HepG2 (cell line): Measurements from ENCODE around the gene BCAS3. TPM values are rescaled to one million over a fixed set of nuclear protein-coding genes. Genes with fewer than 3 reads are reported as not detected.

Source experiments
- ATAC-seq: fragments of 200-7000 bp; cut with Tn5 transposase; 3 replicates; pipeline ENCODE4 v1.9.1; 2020; ENCODE audit warnings: mild to moderate bottlenecking, moderate library complexity
- BruUV-seq: library from RNA; stranded (reverse); fragments of 400-500 nt; replicated peaks from 2 replicates; lab custom pipeline; 2021; lab: Mats Ljungman, UMichigan
- CTCF ChIA-PET: fragments of 300-600 bp; formaldehyde crosslinking; extraction: SDS; loops from one replicate; lab custom pipeline; 2021; ENCODE audit warnings: low total read pairs, inconsistent platforms, low intra/inter-chr PET ratio; lab: Yijun Ruan, JAX
- POLR2A ChIA-PET: fragments of 350-600 bp; sonication (Branson Sonifier 250); formaldehyde crosslinking; loops from one replicate; lab custom pipeline; 2020; ENCODE audit warnings: antibody characterized with exemption, inconsistent platforms; lab: Yijun Ruan, JAX
- DNase-seq: peaks from one replicate; pipeline ENCODE4 v3.0.0-alpha.2; 2015; ENCODE audit warnings: low spot score
- FAIRE-seq: peaks from 3 replicates; lab custom pipeline; 2011; peaks lifted over from hg19 to GRCh38; lab: Jason Lieb, UNC
- H2AFZ ChIP-seq: one replicate; pipeline ENCODE4 v1.6.1; 2011; ENCODE audit warnings: low read length, inconsistent platforms
- H3K27ac ChIP-seq: fragments of 300-600 bp; 3 replicates; pipeline ENCODE4 v1.8.0; 2011; ENCODE audit warnings: mixed run types, mild to moderate bottlenecking, mixed read lengths, low read length, inconsistent platforms; ENCODE audit not compliant: insufficient read depth; ENCODE audit errors: extremely low read length
- H3K27me3 ChIP-seq, 2 experiments: fragments of 200-600 bp in 1 of 2; 2 replicates in 1 of 2; 3 replicates in 1 of 2; pipeline versions ENCODE4 v1.6.0 to v1.8.0; 2011; ENCODE audit warnings: low read length in 2 of 2, mild to moderate bottlenecking in 2 of 2, moderate library complexity in 2 of 2, inconsistent platforms in 1 of 2; ENCODE audit not compliant: insufficient read depth in 2 of 2, control insufficient read depth in 1 of 2
- H3K36me3 ChIP-seq, 2 experiments: fragments of 200-600 bp in 1 of 2; replicated peaks in 1 of 2; 2 replicates in 1 of 2; 3 replicates in 1 of 2; pipeline versions ENCODE4 v1.5.1 to v1.8.0; 2011; ENCODE audit warnings: low read length in 2 of 2, inconsistent platforms in 1 of 2; ENCODE audit not compliant: insufficient read depth in 2 of 2, control insufficient read depth in 1 of 2
- H3K4me1 ChIP-seq: 2 replicates; pipeline ENCODE4 v1.5.1; 2012; ENCODE audit warnings: low read length, inconsistent platforms; ENCODE audit not compliant: insufficient read depth
- H3K4me2 ChIP-seq: 2 replicates; pipeline ENCODE4 v1.6.0; 2011; ENCODE audit warnings: low read depth, low read length, inconsistent platforms
- H3K4me3 ChIP-seq, 3 experiments: fragments of 200-600 bp in 1 of 3; sonication (generic), shearing (Covaris generic) in 1 of 3; replicated peaks in 1 of 3; 2 replicates each; pipeline ENCODE4 v1.5.1; 2011 to 2016; ENCODE audit warnings: low read length in 3 of 3, inconsistent platforms in 2 of 3, low read depth in 2 of 3, mild to moderate bottlenecking in 2 of 3, control low read depth in 1 of 3, mixed read lengths in 1 of 3; ENCODE audit not compliant: insufficient read depth in 1 of 3
- H3K79me2 ChIP-seq: one replicate; pipeline ENCODE4 v1.6.1; 2011; ENCODE audit warnings: low read length, inconsistent platforms; ENCODE audit not compliant: insufficient read depth
- H3K9ac ChIP-seq: 2 replicates; pipeline ENCODE4 v1.6.0; 2011; ENCODE audit warnings: mild to moderate bottlenecking, low read depth, low read length, inconsistent platforms; ENCODE audit not compliant: insufficient read depth
- H3K9me3 ChIP-seq: 2 replicates; pipeline ENCODE4 v1.5.1; 2012; ENCODE audit warnings: mild to moderate bottlenecking, low read length
- H4K20me1 ChIP-seq: 2 replicates; pipeline ENCODE4 v1.6.0; 2011; ENCODE audit warnings: inconsistent platforms, mild to moderate bottlenecking, low read length, moderate library complexity; ENCODE audit not compliant: insufficient read depth
- CHD4 ChIP-seq: fragments of 200-600 bp; sonication (generic); IDR thresholded peaks from 2 replicates; pipeline ENCODE4 v1.7.0; 2017; ENCODE audit warnings: mild to moderate bottlenecking, low read length, borderline replicate concordance
- MAX ChIP-seq: IDR thresholded peaks from 2 replicates; pipeline ENCODE4 v1.6.1; 2012; ENCODE audit warnings: inconsistent platforms
- MED8 ChIP-seq: sonication (generic); formaldehyde crosslinking; IDR thresholded peaks from 2 replicates; pipeline ENCODE4 v1.8.1; 2023; ENCODE audit warnings: mild to moderate bottlenecking, missing genetic modification reagents; ENCODE audit not compliant: insufficient replicate concordance
- ZBTB49 ChIP-seq: sonication (generic); formaldehyde crosslinking; IDR thresholded peaks from 2 replicates; pipeline ENCODE4 v1.4.0; 2020; ENCODE audit warnings: missing genetic modification reagents, borderline replicate concordance
- ZNF101 ChIP-seq: sonication (generic); formaldehyde crosslinking; IDR thresholded peaks from 2 replicates; pipeline ENCODE4 v1.4.0; 2020; ENCODE audit warnings: mild to moderate bottlenecking, low read depth, missing genetic modification reagents, borderline replicate concordance
- ZNF20 ChIP-seq: sonication (generic); formaldehyde crosslinking; IDR thresholded peaks from 2 replicates; pipeline ENCODE4 v1.4.0; 2020; ENCODE audit warnings: mild to moderate bottlenecking, moderate library complexity, missing genetic modification reagents
- ZNF460 ChIP-seq: sonication (generic); formaldehyde crosslinking; IDR thresholded peaks from 2 replicates; pipeline ENCODE4 v1.5.1; 2020; ENCODE audit warnings: missing genetic modification reagents, mild to moderate bottlenecking, borderline replicate concordance
- ZNF570 ChIP-seq: sonication (generic); formaldehyde crosslinking; IDR thresholded peaks from 2 replicates; pipeline ENCODE4 v1.4.0; 2020; ENCODE audit warnings: mild to moderate bottlenecking, missing genetic modification reagents, borderline replicate concordance
- ZNF597 ChIP-seq: sonication (generic); formaldehyde crosslinking; IDR thresholded peaks from 2 replicates; pipeline ENCODE4 v1.5.0; 2020; ENCODE audit warnings: missing genetic modification reagents
- ZNF607 ChIP-seq: sonication (generic); formaldehyde crosslinking; IDR thresholded peaks from 2 replicates; pipeline ENCODE4 v1.5.1; 2020; ENCODE audit warnings: missing genetic modification reagents, mild to moderate bottlenecking, borderline replicate concordance
- ZNF609 ChIP-seq: sonication (generic); formaldehyde crosslinking; IDR thresholded peaks from 2 replicates; pipeline ENCODE4 v1.4.0; 2020; ENCODE audit warnings: mild to moderate bottlenecking, missing genetic modification reagents, borderline replicate concordance
- ZNF800 ChIP-seq: sonication (generic); formaldehyde crosslinking; IDR thresholded peaks from 2 replicates; pipeline ENCODE4 v1.4.0; 2020; ENCODE audit warnings: missing genetic modification reagents
- WGBS: methylation state at CpG from one replicate; pipeline ENCODE4 v1.1.6; 2017; ENCODE audit warnings: low lambda C conversion rate; 5-methylcytosine and 5-hydroxymethylcytosine counted together
- in situ Hi-C: cut with HindIII; loops from 2 replicates; pipeline ENCODE4 v1.10.0; 2017; ENCODE audit warnings: low pct_unique_long_range_greater_than_20kb; ENCODE audit not compliant: extremely low pct_ligation_motif_present
- intact Hi-C: fragments of 100-400 bp; cut with micrococcal nuclease; formaldehyde crosslinking; loops from one replicate; pipeline ENCODE4 v1.10.0; 2022; ENCODE audit not compliant: unreplicated experiment
- polyA plus RNA-seq, 8 experiments: library from polyadenylated mRNA; depleted of rRNA in 3 of 8; stranded (reverse) in 7 of 8; unstranded in 1 of 8; fragments of >200 nt; fragmentation: Illumina TruSeq in 4 of 8; extraction: Trizol in 4 of 8; gene quantifications; 2 replicates each; pipeline versions ENCODE4 v1.2.1 to v1.2.3, GENCODE V29; 2011 to 2016; ENCODE audit warnings: low read depth in 4 of 8, missing spikeins in 1 of 8, mixed read lengths in 1 of 8; ENCODE audit not compliant: insufficient read depth in 1 of 8
- total RNA-seq, 5 experiments: library from RNA; depleted of rRNA; stranded (reverse); fragments of >200 nt; fragmentation: Illumina TruSeq; extraction: Trizol; gene quantifications; 2 replicates each; pipeline ENCODE4 v1.2.3, GENCODE V29; 2016; ENCODE audit warnings: low read depth in 1 of 5

Gene BCAS3
- total and polyA plus RNA-seq, 2 of the 13 experiments (the other 11 are each of a cell fraction or from before 2014, with no cell fraction given): 10.7 to 11.2 TPM

- TF ChIP-seq ZNF609 (CRISPR knock-in tag) (no peak), CHD4 (no peak), ZNF607 (no peak), MAX (no peak), ZNF20 (CRISPR knock-in tag) (no peak)
Measured at GRCh38 chr17:61219460-61219859, 541.8 kb downstream of the BCAS3 start (continued).

GRCh38 chr17:61221181-61221580, 543.5 kb downstream of the BCAS3 start:
- intact Hi-C loops (no loop called here), in situ Hi-C loops (no loop called here)
- Histone ChIP-seq H3K36me3 (no peaks in the 10 kb centered on the region), H3K4me2 (no peak overlapping the region), H3K9ac (no peak overlapping the region), H3K4me1 (peaks cover 7% of the 10 kb centered on the region; the same call in 1 of the 2 replicates), H2AFZ (no peak overlapping the region), H3K79me2 (no peaks in the 10 kb centered on the region), H4K20me1 (no peaks in the 10 kb centered on the region), H3K27ac (no peak overlapping the region), H3K27me3 (no peaks in the 10 kb centered on the region), H3K4me3 (no peak overlapping the region), H3K9me3 (no peaks in the 10 kb centered on the region)
- POLR2A ChIA-PET: no interaction called here
- BruUV-seq: no TSS peak
- CTCF ChIA-PET: no interaction called here
- WGBS: 62% methylated on average over 1 of the region's 1 CpG
- FAIRE-seq: no peak
- no peak for DNase-seq
- ATAC-seq: no peak
- TF ChIP-seq ZNF800 (CRISPR knock-in tag) (no peak), ZNF570 (CRISPR knock-in tag) (no peak), ZNF101 (CRISPR knock-in tag) (no peak), ZNF460 (CRISPR knock-in tag) (no peak), ZBTB49 (CRISPR knock-in tag) (no peak), MED8 (no peak), ZNF597 (CRISPR knock-in tag) (no peak)
